Measurements from ENCODE around the gene TMF1.

GRCh38 chr3:69011096-69011730, 40.9 kb downstream of the TMF1 start:
- TF ChIP-seq POU2F2 (IDR thresholded peaks at IDR 0.05; ENCODE audit: low read depth, low read length) (no peak), POLR2AphosphoS5 (IDR thresholded peaks at IDR 0.05; ENCODE audit: low read depth, low read length) (no peak), TAF1 (IDR thresholded peaks at IDR 0.05; ENCODE audit: low read depth, low read length) (no peak), SPI1 (IDR thresholded peaks at IDR 0.05; ENCODE audit: low read depth, low read length) (no peak), PAX5 (IDR thresholded peaks at IDR 0.05; ENCODE audit: insufficient read depth, low read length, severe bottlenecking) (no peak)
